Stomach smooth muscle (tissue), 2 donors: ENCODE results near the gene KCNG4.

Experiments used
- H3K27ac ChIP-seq: one replicate; pipeline ENCODE4 v1.7.0; 2013; ENCODE audit warnings: mild to moderate bottlenecking, low read length, inconsistent platforms
- H3K27me3 ChIP-seq, 2 donors: one replicate each; pipeline ENCODE4 v1.7.0; 2013; ENCODE audit warnings: low read length in 2 of 2; ENCODE audit not compliant: insufficient read depth in 2 of 2, control insufficient read depth in 1 of 2
- H3K36me3 ChIP-seq, 2 donors: one replicate each; pipeline ENCODE4 v1.7.0; 2013; ENCODE audit warnings: low read length in 2 of 2; ENCODE audit not compliant: control insufficient read depth in 2 of 2, insufficient read depth in 2 of 2
- H3K4me1 ChIP-seq: one replicate; pipeline ENCODE4 v1.7.0; 2013; ENCODE audit warnings: low read length; ENCODE audit not compliant: control insufficient read depth, insufficient read depth
- H3K4me3 ChIP-seq, 2 donors: one replicate each; pipeline ENCODE4 v1.7.0; 2013; ENCODE audit warnings: low read length in 2 of 2
- H3K9ac ChIP-seq, 2 donors: one replicate each; pipeline ENCODE4 v1.7.0; 2013; ENCODE audit warnings: low read length in 2 of 2, mild to moderate bottlenecking in 1 of 2
- H3K9me3 ChIP-seq, 2 donors: one replicate each; pipeline ENCODE4 v1.7.0; 2013; ENCODE audit warnings: low read length in 2 of 2; ENCODE audit not compliant: control insufficient read depth in 2 of 2
- donor health status: healthy.
- donor health status: Pancreatic carcinoma.

The KCNG4 gene

GRCh38 chr16:84182680-84183571 is 56.9 kb downstream of the KCNG4 start:
- H3K9me3 ChIP-seq, result no peaks in the 10 kb centered on the region
- no peaks in the 10 kb centered on the region for H3K27me3 ChIP-seq
- H3K4me3 ChIP-seq, result no peak overlapping the region
- H3K4me1 ChIP-seq, result peaks cover 22% of the 10 kb centered on the region
- H3K9ac ChIP-seq, result no peak overlapping the region
- H3K27ac ChIP-seq, result no peak overlapping the region
- peaks cover 11 to 25% of the 10 kb centered on the region in 2 donors for H3K36me3 ChIP-seq

GRCh38 chr16:84182104-84182503 is 57.7 kb downstream of the KCNG4 start:
- Histone ChIP-seq H3K27me3 (no peaks in the 10 kb centered on the region), H3K4me1 (peaks cover 28% of the 10 kb centered on the region), H3K4me3 (no peak overlapping the region), H3K9ac (no peak overlapping the region), H3K9me3 (no peaks in the 10 kb centered on the region), H3K27ac (no peak overlapping the region), H3K36me3 (peaks cover 11 to 25% of the 10 kb centered on the region in 2 donors)

- peaks cover 32% of the 10 kb centered on the region for H3K4me1 ChIP-seq
Observed at GRCh38 chr16:84181144-84181915, 58.5 kb downstream of the KCNG4 start.

GRCh38 chr16:84180519-84181140 is 59.2 kb downstream of the KCNG4 start:
- no peaks in the 10 kb centered on the region for H3K27me3 ChIP-seq
- peaks cover 11 to 25% of the 10 kb centered on the region in 2 donors for H3K36me3 ChIP-seq
- H3K9me3 ChIP-seq, result no peaks in the 10 kb centered on the region
- H3K4me3 ChIP-seq, result no peak overlapping the region
- H3K4me1 ChIP-seq, result peaks cover 30% of the 10 kb centered on the region
- no peak overlapping the region for H3K9ac ChIP-seq
- H3K27ac ChIP-seq, result no peak overlapping the region

More at GRCh38 chr16:84181144-84181915, 58.5 kb downstream of the KCNG4 start:
- no peak overlapping the region for H3K9ac ChIP-seq
- H3K4me3 ChIP-seq, result no peak overlapping the region
- no peaks in the 10 kb centered on the region for H3K27me3 ChIP-seq
- peaks cover 11 to 25% of the 10 kb centered on the region in 2 donors for H3K36me3 ChIP-seq
- H3K9me3 ChIP-seq, result no peaks in the 10 kb centered on the region
- H3K27ac ChIP-seq, result no peak overlapping the region

- Histone ChIP-seq H3K4me1 (peaks cover 30% of the 10 kb centered on the region), H3K9ac (no peak overlapping the region), H3K27me3 (no peaks in the 10 kb centered on the region), H3K36me3 (peaks cover 11 to 25% of the 10 kb centered on the region in 2 donors), H3K27ac (no peak overlapping the region), H3K9me3 (no peaks in the 10 kb centered on the region), H3K4me3 (no peak overlapping the region)
Observed at GRCh38 chr16:84179612-84180320, 60.0 kb downstream of the KCNG4 start.

- H3K4me1 ChIP-seq, result peaks cover 28% of the 10 kb centered on the region
- H3K27me3 ChIP-seq, result no peaks in the 10 kb centered on the region
- H3K4me3 ChIP-seq, result no peak overlapping the region
- no peaks in the 10 kb centered on the region for H3K9me3 ChIP-seq
- H3K27ac ChIP-seq, result peak overlapping the region; percentile 46
- no peak overlapping the region for H3K9ac ChIP-seq
- H3K36me3 ChIP-seq, result peaks cover 11 to 23% of the 10 kb centered on the region in 2 donors
Observed at GRCh38 chr16:84178892-84179611, 60.8 kb downstream of the KCNG4 start.

- Histone ChIP-seq H3K4me1 (peaks cover 28% of the 10 kb centered on the region), H3K9ac (peak overlapping the region; percentile 21 to 36), H3K4me3 (no peak overlapping the region), H3K27ac (peak overlapping the region; percentile 46), H3K27me3 (no peaks in the 10 kb centered on the region), H3K36me3 (peaks cover 11 to 18% of the 10 kb centered on the region in 2 donors), H3K9me3 (no peaks in the 10 kb centered on the region)
Observed at GRCh38 chr16:84178146-84178765, 61.6 kb downstream of the KCNG4 start.

- H3K4me3 ChIP-seq, result peak overlapping the region in 1 of 2 donors; percentile 35
- no peaks in the 10 kb centered on the region for H3K9me3 ChIP-seq
- no peaks in the 10 kb centered on the region for H3K27me3 ChIP-seq
- peaks cover 7 to 16% of the 10 kb centered on the region in 2 donors for H3K36me3 ChIP-seq
- peak overlapping the region; percentile 46 for H3K27ac ChIP-seq
- peak overlapping the region in 1 of 2 donors; percentile 21 for H3K9ac ChIP-seq
- H3K4me1 ChIP-seq, result peaks cover 28% of the 10 kb centered on the region
Observed at GRCh38 chr16:84177741-84178073, 62.1 kb downstream of the KCNG4 start.

- Histone ChIP-seq H3K27ac (peak overlapping the region; percentile 31), H3K27me3 (no peaks in the 10 kb centered on the region), H3K4me3 (no peak overlapping the region), H3K4me1 (peaks cover 28% of the 10 kb centered on the region), H3K36me3 (peaks cover 5 to 6% of the 10 kb centered on the region in 2 donors), H3K9me3 (no peaks in the 10 kb centered on the region), H3K9ac (peak overlapping the region in 1 of 2 donors; percentile 51)
Observed at GRCh38 chr16:84176192-84177053, 63.4 kb downstream of the KCNG4 start.
